DOHH2 (cell line): ENCODE measurements around the gene TUBB4A.

Experiments
- CTCF ChIP-seq: fragments of 200-600 bp; sonication (generic); IDR thresholded peaks from one replicate; pipeline ENCODE4 v1.5.1; 2014; ENCODE audit warnings: antibody characterized with exemption, mild to moderate bottlenecking, low read depth, low read length; ENCODE audit not compliant: poor library complexity, severe bottlenecking
- EZH2phosphoT487 ChIP-seq: fragments of 200-600 bp; sonication (generic); IDR thresholded peaks from 2 replicates; pipeline ENCODE4 v1.6.1; 2017; ENCODE audit warnings: borderline replicate concordance, mild to moderate bottlenecking, antibody characterized with exemption, low read length, moderate library complexity, mixed read lengths

- no peak for TF ChIP-seq CTCF
- TF ChIP-seq EZH2phosphoT487 = no peak
These were observed 10.1 kb downstream of the TUBB4A start for GRCh38 chr19:6491802-6492592.
